ENCODE results near the gene MUC5B. TPM values are rescaled to one million over a fixed set of nuclear protein-coding genes. Genes with fewer than 3 reads are reported as not detected.

Gene MUC5B
- total RNA-seq, 1 donor from 2014 or later: not detected

DNA sequence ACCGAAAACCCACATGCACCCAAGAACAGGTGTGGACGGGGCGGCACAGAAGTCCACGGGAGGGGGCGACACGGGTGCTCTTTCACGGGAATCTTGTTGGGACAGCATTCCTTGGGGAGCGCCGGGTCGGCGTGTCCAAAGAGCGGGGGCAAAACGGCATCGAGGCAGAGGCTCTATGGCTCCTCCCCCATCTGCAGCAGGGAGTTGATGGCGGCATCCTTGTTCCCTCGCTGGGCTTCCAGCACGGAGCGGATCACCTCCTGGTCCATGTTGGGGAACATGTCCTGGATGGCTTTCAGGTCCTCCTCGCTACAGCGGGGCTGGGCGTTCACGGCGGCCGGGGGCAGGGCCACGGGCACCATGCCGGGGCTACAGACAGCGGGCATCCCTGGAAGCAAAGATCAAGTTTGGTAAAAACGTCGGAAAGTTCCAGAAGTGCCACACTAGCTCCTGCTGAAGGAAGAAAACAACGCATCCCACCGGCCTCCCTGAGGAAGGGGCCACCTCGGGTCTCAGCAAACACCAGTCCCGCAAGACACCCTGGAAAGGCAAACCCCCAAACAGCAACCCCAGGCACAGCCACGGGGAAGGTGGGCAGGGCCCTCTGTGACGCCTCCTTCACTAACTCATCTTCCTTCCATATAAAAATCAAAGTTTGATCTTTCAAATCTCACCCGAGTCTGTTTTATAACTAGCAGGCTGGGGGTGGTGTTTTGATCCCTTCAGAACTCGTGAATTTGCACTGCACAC is 54.2 kb downstream of the MUC5B start:
- Mint-ChIP-seq H3K27me3 (ENCODE audit: low read depth) (no peaks in the 10 kb centered on the region), H3K27ac (ENCODE audit: unreplicated experiment) (no peak overlapping the region), H3K9me3 (ENCODE audit: low read depth) (no peaks in the 10 kb centered on the region), H3K4me1 (ENCODE audit: low read depth) (peaks cover 2% of the 10 kb centered on the region), H3K4me3 (ENCODE audit: unreplicated experiment) (no peak overlapping the region), H3K36me3 (ENCODE audit: low read depth) (peaks cover 20% of the 10 kb centered on the region)
- TF ChIP-seq, protein P1, sequence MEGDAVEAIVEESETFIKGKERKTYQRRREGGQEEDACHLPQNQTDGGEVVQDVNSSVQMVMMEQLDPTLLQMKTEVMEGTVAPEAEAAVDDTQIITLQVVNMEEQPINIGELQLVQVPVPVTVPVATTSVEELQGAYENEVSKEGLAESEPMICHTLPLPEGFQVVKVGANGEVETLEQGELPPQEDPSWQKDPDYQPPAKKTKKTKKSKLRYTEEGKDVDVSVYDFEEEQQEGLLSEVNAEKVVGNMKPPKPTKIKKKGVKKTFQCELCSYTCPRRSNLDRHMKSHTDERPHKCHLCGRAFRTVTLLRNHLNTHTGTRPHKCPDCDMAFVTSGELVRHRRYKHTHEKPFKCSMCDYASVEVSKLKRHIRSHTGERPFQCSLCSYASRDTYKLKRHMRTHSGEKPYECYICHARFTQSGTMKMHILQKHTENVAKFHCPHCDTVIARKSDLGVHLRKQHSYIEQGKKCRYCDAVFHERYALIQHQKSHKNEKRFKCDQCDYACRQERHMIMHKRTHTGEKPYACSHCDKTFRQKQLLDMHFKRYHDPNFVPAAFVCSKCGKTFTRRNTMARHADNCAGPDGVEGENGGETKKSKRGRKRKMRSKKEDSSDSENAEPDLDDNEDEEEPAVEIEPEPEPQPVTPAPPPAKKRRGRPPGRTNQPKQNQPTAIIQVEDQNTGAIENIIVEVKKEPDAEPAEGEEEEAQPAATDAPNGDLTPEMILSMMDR (IDR thresholded peaks at IDR 0.05): no peak
- DNase-seq (ENCODE audit: low spot score): no peak

DNA sequence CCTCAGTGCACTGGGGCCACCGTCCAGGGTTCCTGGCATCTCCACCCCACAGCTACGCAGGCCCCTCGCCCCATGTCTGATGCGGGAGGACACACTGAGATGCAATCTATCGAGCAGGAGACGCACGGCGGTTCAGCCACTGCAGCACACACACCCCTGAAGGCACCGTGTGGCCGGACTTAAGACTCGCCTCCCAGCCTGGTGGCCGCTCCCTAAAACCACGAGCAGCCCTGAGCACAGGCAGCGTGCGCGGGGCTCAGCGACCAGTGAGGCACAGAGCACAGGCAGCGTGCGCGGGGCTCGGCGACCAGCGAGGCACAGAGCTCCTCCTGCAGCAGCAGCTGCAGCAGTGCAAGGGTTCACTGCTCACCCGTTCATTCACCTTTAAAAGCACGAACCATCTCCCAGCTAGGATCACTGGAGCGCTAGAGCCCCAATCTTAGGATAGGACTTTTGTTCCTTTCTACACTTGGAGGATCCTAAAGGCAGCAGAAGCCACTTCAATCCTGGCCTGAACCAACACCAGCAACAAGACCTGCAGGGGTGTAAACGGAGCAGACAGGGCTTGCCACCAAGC is 55.2 kb downstream of the MUC5B start:
- H3K27ac Mint-ChIP-seq (ENCODE audit: unreplicated experiment): no peak overlapping the region

DNA sequence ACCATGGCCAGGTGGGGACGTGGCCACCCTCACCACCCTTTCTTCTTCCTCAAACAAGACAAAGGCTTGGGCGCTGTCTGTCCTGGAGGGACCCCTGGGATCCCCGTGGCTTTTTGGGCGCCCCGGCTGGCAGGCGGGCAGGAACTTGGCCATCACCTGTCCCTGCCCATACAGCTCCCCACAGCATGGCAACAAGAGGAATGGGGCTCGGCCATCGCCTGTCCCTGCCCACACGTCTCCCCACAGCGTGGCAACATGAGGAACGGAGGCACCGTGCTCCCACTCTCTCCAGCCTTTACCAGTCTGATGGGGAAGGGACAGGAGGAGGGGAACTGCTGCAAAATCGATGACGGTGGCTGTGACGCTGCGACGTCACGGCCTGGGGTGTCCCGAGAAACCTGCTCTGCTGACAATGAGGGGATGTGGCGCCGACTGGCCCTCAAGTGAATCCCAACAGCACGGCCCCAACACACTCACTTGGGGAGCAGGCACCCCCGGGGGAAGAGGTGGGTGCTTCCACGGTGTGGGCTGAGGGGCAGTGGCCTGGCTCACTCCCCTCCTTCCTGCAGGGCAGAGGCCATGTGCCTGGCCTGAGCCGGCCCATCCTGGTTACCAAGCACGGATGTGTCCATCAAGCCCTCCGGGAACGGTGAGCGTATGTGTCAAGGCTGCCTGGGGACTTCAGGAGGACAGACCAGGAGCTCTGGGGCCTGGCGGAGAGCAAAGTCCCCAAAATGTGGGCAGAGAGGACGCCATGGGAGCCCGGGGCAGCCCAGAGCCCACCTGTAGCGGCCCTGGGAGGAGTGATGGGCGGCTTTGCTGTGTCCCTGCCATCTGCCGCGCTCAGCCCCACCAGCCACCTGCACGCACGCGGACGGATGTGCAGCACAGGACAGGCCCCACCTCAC is 56.2 kb downstream of the MUC5B start:
- TF ChIP-seq, protein P1 (IDR thresholded peaks at IDR 0.05): no peak

More for the DNA sequence above, 55.2 kb downstream of the MUC5B start:
- TF ChIP-seq, protein P1 (IDR thresholded peaks at IDR 0.05): no peak
- Mint-ChIP-seq H3K27me3 (ENCODE audit: low read depth) (no peaks in the 10 kb centered on the region), H3K4me1 (ENCODE audit: low read depth) (peaks cover 3% of the 10 kb centered on the region), H3K4me3 (ENCODE audit: unreplicated experiment) (no peak overlapping the region), H3K9me3 (ENCODE audit: low read depth) (no peaks in the 10 kb centered on the region), H3K36me3 (ENCODE audit: low read depth) (peaks cover 18% of the 10 kb centered on the region)
- no peak for DNase-seq (ENCODE audit: low spot score)

DNA sequence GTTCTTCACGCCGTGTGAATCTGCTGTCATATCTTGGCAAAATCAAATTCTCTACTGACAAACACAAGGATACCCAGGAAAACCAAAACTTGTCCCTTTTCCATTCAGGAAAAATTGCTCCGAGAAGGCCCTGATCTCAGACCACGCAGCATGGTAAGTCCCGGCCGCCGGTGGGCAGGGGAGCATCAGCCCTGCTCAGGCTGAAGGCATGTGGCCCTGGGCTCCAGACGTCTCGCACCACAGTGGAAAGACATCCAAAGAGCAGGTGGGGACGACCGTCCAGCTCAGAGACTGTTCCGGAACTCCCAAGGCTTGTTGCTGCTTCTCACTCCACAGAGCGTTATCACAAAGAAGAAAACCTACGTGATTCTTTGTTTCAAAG is 56.8 kb downstream of the MUC5B start:
- H3K9me3 Mint-ChIP-seq (ENCODE audit: low read depth): no peaks in the 10 kb centered on the region
- no peaks in the 10 kb centered on the region for H3K27me3 Mint-ChIP-seq (ENCODE audit: low read depth)
- H3K4me3 Mint-ChIP-seq (ENCODE audit: unreplicated experiment): no peak overlapping the region
- H3K4me1 Mint-ChIP-seq (ENCODE audit: low read depth): peaks cover 3% of the 10 kb centered on the region
- DNase-seq (ENCODE audit: low spot score): no peak
- TF ChIP-seq, protein P1 (IDR thresholded peaks at IDR 0.05): no peak
- peaks cover 18% of the 10 kb centered on the region for H3K36me3 Mint-ChIP-seq (ENCODE audit: low read depth)
- H3K27ac Mint-ChIP-seq (ENCODE audit: unreplicated experiment): no peak overlapping the region

More for the DNA sequence above, 56.2 kb downstream of the MUC5B start:
- H3K4me3 Mint-ChIP-seq (ENCODE audit: unreplicated experiment): no peak overlapping the region
- H3K36me3 Mint-ChIP-seq (ENCODE audit: low read depth): peaks cover 18% of the 10 kb centered on the region
- no peak for DNase-seq (ENCODE audit: low spot score)
- H3K27me3 Mint-ChIP-seq (ENCODE audit: low read depth): no peaks in the 10 kb centered on the region
- no peaks in the 10 kb centered on the region for H3K9me3 Mint-ChIP-seq (ENCODE audit: low read depth)
- H3K4me1 Mint-ChIP-seq (ENCODE audit: low read depth): peaks cover 3% of the 10 kb centered on the region
- no peak overlapping the region for H3K27ac Mint-ChIP-seq (ENCODE audit: unreplicated experiment)

All from chondrocyte (in vitro differentiated cells).